ENCODE data around the gene TMEM236.

DNA sequence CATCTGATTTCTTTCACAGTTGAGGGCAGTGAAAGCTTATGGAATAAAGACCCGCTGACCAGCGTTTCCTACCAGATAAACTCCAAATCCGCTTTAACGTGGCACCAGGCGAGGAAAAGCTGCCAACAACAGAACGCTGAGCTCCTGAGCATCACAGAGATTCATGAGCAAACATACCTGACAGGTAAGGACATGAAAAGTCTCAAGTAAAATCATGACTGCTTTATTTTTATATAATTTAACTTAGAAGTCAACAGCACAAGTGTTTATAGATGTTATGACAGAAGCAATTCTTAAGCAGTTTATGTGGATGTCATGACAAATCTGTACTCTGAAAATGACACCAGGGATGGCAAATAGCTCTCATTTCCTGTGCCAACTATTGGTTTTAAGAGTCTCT lies 81.7 kb downstream of the TMEM236 start:
- TF ChIP-seq, protein P1, sequence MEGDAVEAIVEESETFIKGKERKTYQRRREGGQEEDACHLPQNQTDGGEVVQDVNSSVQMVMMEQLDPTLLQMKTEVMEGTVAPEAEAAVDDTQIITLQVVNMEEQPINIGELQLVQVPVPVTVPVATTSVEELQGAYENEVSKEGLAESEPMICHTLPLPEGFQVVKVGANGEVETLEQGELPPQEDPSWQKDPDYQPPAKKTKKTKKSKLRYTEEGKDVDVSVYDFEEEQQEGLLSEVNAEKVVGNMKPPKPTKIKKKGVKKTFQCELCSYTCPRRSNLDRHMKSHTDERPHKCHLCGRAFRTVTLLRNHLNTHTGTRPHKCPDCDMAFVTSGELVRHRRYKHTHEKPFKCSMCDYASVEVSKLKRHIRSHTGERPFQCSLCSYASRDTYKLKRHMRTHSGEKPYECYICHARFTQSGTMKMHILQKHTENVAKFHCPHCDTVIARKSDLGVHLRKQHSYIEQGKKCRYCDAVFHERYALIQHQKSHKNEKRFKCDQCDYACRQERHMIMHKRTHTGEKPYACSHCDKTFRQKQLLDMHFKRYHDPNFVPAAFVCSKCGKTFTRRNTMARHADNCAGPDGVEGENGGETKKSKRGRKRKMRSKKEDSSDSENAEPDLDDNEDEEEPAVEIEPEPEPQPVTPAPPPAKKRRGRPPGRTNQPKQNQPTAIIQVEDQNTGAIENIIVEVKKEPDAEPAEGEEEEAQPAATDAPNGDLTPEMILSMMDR (IDR thresholded peaks at IDR 0.05): no peak
- TF ChIP-seq POLR2A (IDR thresholded peaks at IDR 0.05) (no peak), POLR2AphosphoS5 (IDR thresholded peaks at IDR 0.05) (no peak), EP300 (IDR thresholded peaks at IDR 0.05) (no peak)

Data from gastroesophageal sphincter (tissue), 3 donors.